OCI-LY1 (cell line): Measurements from ENCODE around the gene ANKMY1.

Experiments
- H2AFZ ChIP-seq: fragments of 200-600 bp; sonication (generic), shearing (Covaris generic); 2 replicates; pipeline ENCODE4 v1.6.0; 2014; ENCODE audit warnings: antibody characterized with exemption, mild to moderate bottlenecking, low read length
- H3F3A ChIP-seq: fragments of 200-600 bp; sonication (generic), shearing (Covaris generic); 2 replicates; pipeline ENCODE4 v1.6.0; 2014; ENCODE audit warnings: mild to moderate bottlenecking, antibody characterized with exemption, low read length, moderate library complexity; ENCODE audit not compliant: insufficient read depth
- H3K27ac ChIP-seq: fragments of 200-600 bp; sonication (generic); 2 replicates; pipeline ENCODE4 v1.5.1; 2014; ENCODE audit warnings: low read length, mixed run types, mild to moderate bottlenecking, low read depth; ENCODE audit not compliant: poor library complexity, severe bottlenecking
- H3K27me3 ChIP-seq: fragments of 200-600 bp; sonication (generic); 2 replicates; pipeline ENCODE4 v1.6.0; 2014; ENCODE audit warnings: antibody characterized with exemption, mild to moderate bottlenecking, low read length, moderate library complexity; ENCODE audit not compliant: insufficient read depth
- H3K36me3 ChIP-seq: fragments of 200-600 bp; sonication (generic); 2 replicates; pipeline ENCODE4 v1.6.1; 2014; ENCODE audit warnings: mild to moderate bottlenecking, antibody characterized with exemption, low read length, moderate library complexity, mixed read lengths; ENCODE audit not compliant: insufficient read depth
- H3K4me1 ChIP-seq: fragments of 200-600 bp; sonication (generic); 2 replicates; pipeline ENCODE4 v1.5.1; 2014; ENCODE audit warnings: mild to moderate bottlenecking, low read length, moderate library complexity; ENCODE audit not compliant: insufficient read depth, severe bottlenecking
- H3K4me2 ChIP-seq: fragments of 200-600 bp; sonication (generic), shearing (Covaris generic); 2 replicates; pipeline ENCODE4 v1.6.1; 2014; ENCODE audit warnings: low read length
- H3K4me3 ChIP-seq: fragments of 200-600 bp; sonication (generic); 2 replicates; pipeline ENCODE4 v1.5.1; 2014; ENCODE audit warnings: low read length, low read depth, mild to moderate bottlenecking, mixed read lengths; ENCODE audit not compliant: poor library complexity, severe bottlenecking
- H3K79me2 ChIP-seq: fragments of 200-600 bp; shearing (Covaris generic); 2 replicates; pipeline ENCODE4 v1.6.1; 2016; ENCODE audit warnings: mixed run types, low read length, mixed read lengths; ENCODE audit not compliant: insufficient read depth
- H3K9ac ChIP-seq: fragments of 200-600 bp; sonication (generic), shearing (Covaris generic); 2 replicates; pipeline ENCODE4 v1.6.1; 2014; ENCODE audit warnings: mild to moderate bottlenecking, low read length, mixed read lengths
- H3K9me2 ChIP-seq: fragments of 200-600 bp; sonication (generic), shearing (Covaris generic); 2 replicates; pipeline ENCODE4 v1.6.1; 2014; ENCODE audit warnings: low read depth, mild to moderate bottlenecking, low read length, mixed read lengths
- H3K9me3 ChIP-seq: fragments of 200-600 bp; shearing (Covaris generic); 2 replicates; pipeline ENCODE4 v1.6.1; 2014; ENCODE audit warnings: low read length, mixed read lengths
- H4K20me1 ChIP-seq: fragments of 200-600 bp; sonication (generic), shearing (Covaris generic); 2 replicates; pipeline ENCODE4 v1.6.0; 2016; ENCODE audit warnings: mild to moderate bottlenecking, low read length; ENCODE audit not compliant: insufficient read depth
- EZH2 ChIP-seq: fragments of 200-600 bp; sonication (generic), shearing (Covaris generic); IDR thresholded peaks from 2 replicates; pipeline ENCODE4 v1.8.0; 2017; ENCODE audit warnings: borderline replicate concordance, mixed run types, mild to moderate bottlenecking, antibody characterized with exemption, low read length, moderate library complexity, mixed read lengths
- TF ChIP-seq, protein P1 (sequence below): fragments of 200-600 bp; sonication (generic), shearing (Covaris generic); IDR thresholded peaks from 2 replicates; pipeline ENCODE4 v1.5.1; 2017; ENCODE audit warnings: mild to moderate bottlenecking, antibody characterized with exemption, low read length, moderate library complexity, mixed read lengths

The ANKMY1 gene

GRCh38 chr2:240454106-240454901 lies 103.5 kb downstream of the ANKMY1 start:
- TF ChIP-seq, protein P1, sequence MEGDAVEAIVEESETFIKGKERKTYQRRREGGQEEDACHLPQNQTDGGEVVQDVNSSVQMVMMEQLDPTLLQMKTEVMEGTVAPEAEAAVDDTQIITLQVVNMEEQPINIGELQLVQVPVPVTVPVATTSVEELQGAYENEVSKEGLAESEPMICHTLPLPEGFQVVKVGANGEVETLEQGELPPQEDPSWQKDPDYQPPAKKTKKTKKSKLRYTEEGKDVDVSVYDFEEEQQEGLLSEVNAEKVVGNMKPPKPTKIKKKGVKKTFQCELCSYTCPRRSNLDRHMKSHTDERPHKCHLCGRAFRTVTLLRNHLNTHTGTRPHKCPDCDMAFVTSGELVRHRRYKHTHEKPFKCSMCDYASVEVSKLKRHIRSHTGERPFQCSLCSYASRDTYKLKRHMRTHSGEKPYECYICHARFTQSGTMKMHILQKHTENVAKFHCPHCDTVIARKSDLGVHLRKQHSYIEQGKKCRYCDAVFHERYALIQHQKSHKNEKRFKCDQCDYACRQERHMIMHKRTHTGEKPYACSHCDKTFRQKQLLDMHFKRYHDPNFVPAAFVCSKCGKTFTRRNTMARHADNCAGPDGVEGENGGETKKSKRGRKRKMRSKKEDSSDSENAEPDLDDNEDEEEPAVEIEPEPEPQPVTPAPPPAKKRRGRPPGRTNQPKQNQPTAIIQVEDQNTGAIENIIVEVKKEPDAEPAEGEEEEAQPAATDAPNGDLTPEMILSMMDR: no peak
- TF ChIP-seq EZH2: no peak
- H3K4me3 ChIP-seq: no peak overlapping the region
- H3K9me3 ChIP-seq: no peaks in the 10 kb centered on the region
- H3K9ac ChIP-seq: no peak overlapping the region
- H3K79me2 ChIP-seq: no peaks in the 10 kb centered on the region
- no peaks in the 10 kb centered on the region for H3K4me1 ChIP-seq
- H3K9me2 ChIP-seq: no peaks in the 10 kb centered on the region
- no peak overlapping the region for H3K4me2 ChIP-seq
- no peaks in the 10 kb centered on the region for H3F3A ChIP-seq
- H3K27ac ChIP-seq: no peak overlapping the region
- H3K36me3 ChIP-seq: no peaks in the 10 kb centered on the region
- no peak overlapping the region for H2AFZ ChIP-seq
- H4K20me1 ChIP-seq: no peaks in the 10 kb centered on the region
- peaks cover 9% of the 10 kb centered on the region; the same call in 1 of the 2 replicates for H3K27me3 ChIP-seq

DNA sequence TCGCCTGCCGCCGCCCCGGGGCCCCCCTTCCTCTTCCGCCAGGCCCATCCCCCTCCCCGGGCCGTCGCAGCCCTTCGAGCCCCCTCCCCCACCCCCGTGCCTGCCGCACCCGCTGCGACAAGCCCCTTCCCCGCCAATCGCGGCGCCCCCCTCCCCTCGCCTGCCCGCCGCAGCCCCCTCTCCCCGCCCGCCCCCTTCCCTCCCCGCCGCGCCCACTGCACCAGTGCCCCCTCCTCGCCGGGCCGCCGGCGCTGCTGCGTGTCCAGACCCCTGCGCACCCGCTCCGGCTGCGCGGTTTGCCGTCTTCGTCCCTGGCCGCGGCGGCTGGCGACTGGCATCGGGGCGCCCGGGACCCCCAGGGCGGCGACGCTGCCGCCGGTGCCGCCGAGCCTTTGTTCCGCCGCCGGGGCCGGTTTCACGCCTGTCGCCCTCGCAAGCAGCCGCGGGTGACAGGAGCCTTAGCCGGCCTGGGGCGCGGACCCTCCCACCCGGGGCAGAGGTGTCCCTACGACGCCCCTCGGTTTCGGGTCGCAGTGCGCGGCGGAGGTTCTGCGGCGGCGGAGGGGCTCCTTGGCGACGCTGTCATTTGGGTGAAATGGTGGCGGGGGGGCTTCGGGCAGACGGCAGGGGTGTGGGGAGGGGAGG lies 104.2 kb downstream of the ANKMY1 start:
- TF ChIP-seq EZH2: no peak
- TF ChIP-seq, protein P1: no peak
- Histone ChIP-seq H3F3A (no peaks in the 10 kb centered on the region), H2AFZ (no peak overlapping the region), H3K4me2 (no peak overlapping the region), H3K9me3 (no peaks in the 10 kb centered on the region), H3K36me3 (no peaks in the 10 kb centered on the region), H3K27me3 (peaks cover 9% of the 10 kb centered on the region; the same call in 1 of the 2 replicates), H3K4me1 (no peaks in the 10 kb centered on the region), H3K9me2 (no peaks in the 10 kb centered on the region), H3K9ac (no peak overlapping the region), H4K20me1 (no peaks in the 10 kb centered on the region), H3K4me3 (no peak overlapping the region), H3K27ac (no peak overlapping the region), H3K79me2 (no peaks in the 10 kb centered on the region)

GRCh38 chr2:240452462-240453256 lies 105.1 kb downstream of the ANKMY1 start:
- no peaks in the 10 kb centered on the region for H3K4me1 ChIP-seq
- H3K36me3 ChIP-seq: no peaks in the 10 kb centered on the region
- no peak for TF ChIP-seq EZH2
- TF ChIP-seq, protein P1: no peak
- no peak overlapping the region for H3K9ac ChIP-seq
- H3K4me2 ChIP-seq: peak overlapping the region; percentile 65
- H2AFZ ChIP-seq: no peak overlapping the region
- peaks cover 12% of the 10 kb centered on the region; the same call in 1 of the 2 replicates for H3K27me3 ChIP-seq
- no peaks in the 10 kb centered on the region for H3K9me3 ChIP-seq
- H3K9me2 ChIP-seq: no peaks in the 10 kb centered on the region
- H3F3A ChIP-seq: no peaks in the 10 kb centered on the region
- no peaks in the 10 kb centered on the region for H4K20me1 ChIP-seq
- H3K4me3 ChIP-seq: peak overlapping the region; percentile 56
- no peaks in the 10 kb centered on the region for H3K79me2 ChIP-seq
- H3K27ac ChIP-seq: no peak overlapping the region
